ENCODE data around the gene OIT3. TPM values are rescaled to one million over a fixed set of nuclear protein-coding genes. Genes with fewer than 3 reads are reported as not detected.
A peak's percentile ranks its signal among the peaks of the same experiment; 100 is the strongest.

OIT3 gene
- polyA plus RNA-seq, 2 of the 4 experiments (the other 2 are of a cell fraction): 0.06 to 0.08 TPM

DNA sequence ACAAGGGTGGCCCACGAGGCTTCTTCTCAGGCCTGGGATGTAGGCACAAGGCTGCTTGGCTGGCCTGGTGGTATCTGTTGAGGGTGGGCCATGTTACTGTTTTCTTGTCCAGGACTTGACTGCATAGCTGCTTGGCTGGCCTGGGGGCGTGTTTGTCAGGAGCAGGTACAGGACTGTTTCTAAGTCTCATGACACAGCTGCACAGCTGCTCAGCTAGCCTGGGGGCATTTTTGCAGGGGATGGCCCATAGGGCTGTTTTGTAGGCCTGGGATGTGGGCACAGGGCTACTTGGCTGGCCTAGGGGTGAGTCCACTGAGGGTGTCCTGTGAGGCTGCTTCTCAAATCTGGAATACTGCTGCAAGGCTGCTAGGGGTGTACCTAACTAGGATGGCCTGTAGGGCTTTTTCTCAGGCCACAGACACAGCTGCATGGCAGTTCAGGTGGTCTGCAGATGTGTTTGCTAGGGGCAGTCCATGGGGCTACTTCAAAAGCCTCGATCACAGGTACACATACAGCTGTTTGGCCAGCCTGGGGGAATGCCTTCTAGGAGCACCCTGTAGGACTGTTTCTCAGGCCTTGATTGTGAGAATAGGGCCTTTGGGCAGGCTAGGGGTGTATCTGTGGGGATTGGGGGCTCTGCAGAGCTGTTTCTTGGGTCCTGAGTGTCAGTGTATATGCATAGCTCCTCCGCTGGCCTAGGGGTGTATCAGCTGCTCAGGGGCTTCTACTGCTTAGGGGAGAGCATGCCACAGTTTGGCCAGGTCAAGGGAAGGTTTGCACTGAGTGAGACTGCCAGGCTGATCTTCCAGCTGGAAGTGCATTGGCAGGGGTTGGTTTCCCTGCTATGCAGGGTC lies 87.7 kb downstream of the OIT3 start:
- ChIA-PET POLR2A (no interaction called here), CTCF (interaction anchor here (1.2 to 1.3 kb wide), 2 partner anchors 14 to 67 kb away, joined by 3 read pairs; no protein-coding TSS in a partner anchor)
- peak in 1 of 2 experiments; percentile 8; a peak in 1 of 6 replicates for ATAC-seq
- 51% methylated on average over 4 of the region's 4 CpGs for WGBS (ENCODE audit: missing lambda C conversion rate)
- TF ChIP-seq SREBF2 (IDR thresholded peaks at IDR 0.05) (no peak), FOSB (CRISPR knock-in tag; IDR thresholded peaks at IDR 0.05) (no peak), ZFP36 (IDR thresholded peaks at IDR 0.05; ENCODE audit: borderline replicate concordance, partially characterized antibody) (no peak), HOXB5 (CRISPR knock-in tag; IDR thresholded peaks at IDR 0.05) (no peak), NPAS2 (CRISPR knock-in tag; IDR thresholded peaks at IDR 0.05; ENCODE audit: borderline replicate concordance) (no peak), POLR2AphosphoS2 (conservative IDR thresholded peaks at IDR 0.05; ENCODE audit: low read length) (no peak)
- H3K4me3 ChIP-seq: no peak overlapping the region
- no peak for DNase-seq (ENCODE audit: low read depth in 1 of 2, low spot score in 1 of 2)
- no peak overlapping the region for H3K4me2 ChIP-seq
- FAIRE-seq: no peak
- H3K9me3 ChIP-seq: peaks cover 41% of the 10 kb centered on the region; the same call in 2 of the 3 replicates
- no peaks in the 10 kb centered on the region for H3K4me1 ChIP-seq
- no peak overlapping the region for H3K27ac ChIP-seq

DNA sequence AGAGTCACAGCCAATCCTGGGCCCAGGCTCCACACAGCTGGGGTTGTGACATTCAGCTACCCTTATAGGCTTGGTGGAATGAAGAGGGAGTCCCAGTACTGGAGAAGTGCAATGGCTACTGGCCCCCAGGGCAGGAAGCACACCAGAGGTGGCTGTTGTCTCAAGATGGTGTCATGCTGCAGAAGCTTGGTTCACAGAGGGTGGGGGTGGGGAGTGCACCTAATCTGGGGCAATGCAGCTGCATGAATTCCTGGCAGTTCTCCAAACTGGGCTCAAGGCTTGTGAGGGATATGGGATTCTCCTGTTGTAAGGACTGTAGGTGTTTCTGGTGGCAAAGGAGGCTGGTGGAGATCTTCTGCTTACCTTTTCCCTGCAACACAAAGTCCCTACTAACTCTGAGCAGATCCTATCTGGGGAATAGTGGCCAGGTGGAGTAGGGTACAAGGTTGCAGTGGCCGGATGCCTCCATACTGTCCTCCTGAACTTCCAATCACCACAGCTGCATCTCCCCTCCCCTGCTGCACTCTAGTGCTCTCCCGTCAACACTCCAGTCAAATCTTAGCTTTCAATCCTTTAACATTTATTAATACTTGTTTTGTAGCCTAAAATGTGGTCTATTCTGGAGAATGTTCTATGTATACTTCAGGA lies 88.5 kb downstream of the OIT3 start:
- peaks cover 35% of the 10 kb centered on the region; the same call in 2 of the 3 replicates for H3K9me3 ChIP-seq
- H3K4me1 ChIP-seq: no peaks in the 10 kb centered on the region
- FAIRE-seq (no peak), DNase-seq (ENCODE audit: low read depth in 1 of 2, low spot score in 1 of 2) (no peak), ATAC-seq (no peak)
- CTCF ChIA-PET: interaction anchor here (1.2 kb wide), 1 partner anchor 67 kb away, joined by 3 read pairs; no protein-coding TSS in a partner anchor
- no peak overlapping the region for H3K4me3 ChIP-seq
- H3K27ac ChIP-seq: no peak overlapping the region
- TF ChIP-seq ZNF302 (CRISPR knock-in tag; IDR thresholded peaks at IDR 0.05) (no peak), RFX5 (IDR thresholded peaks at IDR 0.05) (no peak), HOXA7 (CRISPR knock-in tag; IDR thresholded peaks at IDR 0.05) (no peak), ZSCAN20 (CRISPR knock-in tag; IDR thresholded peaks at IDR 0.05) (no peak), POLR2AphosphoS2 (conservative IDR thresholded peaks at IDR 0.05; ENCODE audit: low read length) (no peak), TP53 (CRISPR knock-in tag; IDR thresholded peaks at IDR 0.05) (no peak), NR3C1 (IDR thresholded peaks at IDR 0.05) (no peak), CBX8 (IDR thresholded peaks at IDR 0.05) (no peak), ZC3H11A (IDR thresholded peaks at IDR 0.05) (no peak), JUNB (IDR thresholded peaks at IDR 0.05) (no peak), CHD2 (IDR thresholded peaks at IDR 0.05; ENCODE audit: low read length, partially characterized antibody) (no peak), HEYL (CRISPR knock-in tag; IDR thresholded peaks at IDR 0.05) (no peak), MAZ (IDR thresholded peaks at IDR 0.05; ENCODE audit: borderline replicate concordance, low read depth, low read length) (no peak), RCOR1 (IDR thresholded peaks at IDR 0.05; ENCODE audit: low read depth, low read length) (no peak), KDM1A (IDR thresholded peaks at IDR 0.05; ENCODE audit: low read depth) (no peak)
- TF ChIP-seq, protein P1, sequence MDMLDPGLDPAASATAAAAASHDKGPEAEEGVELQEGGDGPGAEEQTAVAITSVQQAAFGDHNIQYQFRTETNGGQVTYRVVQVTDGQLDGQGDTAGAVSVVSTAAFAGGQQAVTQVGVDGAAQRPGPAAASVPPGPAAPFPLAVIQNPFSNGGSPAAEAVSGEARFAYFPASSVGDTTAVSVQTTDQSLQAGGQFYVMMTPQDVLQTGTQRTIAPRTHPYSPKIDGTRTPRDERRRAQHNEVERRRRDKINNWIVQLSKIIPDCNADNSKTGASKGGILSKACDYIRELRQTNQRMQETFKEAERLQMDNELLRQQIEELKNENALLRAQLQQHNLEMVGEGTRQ (IDR thresholded peaks at IDR 0.05): no peak
- TF ChIP-seq, protein P2, sequence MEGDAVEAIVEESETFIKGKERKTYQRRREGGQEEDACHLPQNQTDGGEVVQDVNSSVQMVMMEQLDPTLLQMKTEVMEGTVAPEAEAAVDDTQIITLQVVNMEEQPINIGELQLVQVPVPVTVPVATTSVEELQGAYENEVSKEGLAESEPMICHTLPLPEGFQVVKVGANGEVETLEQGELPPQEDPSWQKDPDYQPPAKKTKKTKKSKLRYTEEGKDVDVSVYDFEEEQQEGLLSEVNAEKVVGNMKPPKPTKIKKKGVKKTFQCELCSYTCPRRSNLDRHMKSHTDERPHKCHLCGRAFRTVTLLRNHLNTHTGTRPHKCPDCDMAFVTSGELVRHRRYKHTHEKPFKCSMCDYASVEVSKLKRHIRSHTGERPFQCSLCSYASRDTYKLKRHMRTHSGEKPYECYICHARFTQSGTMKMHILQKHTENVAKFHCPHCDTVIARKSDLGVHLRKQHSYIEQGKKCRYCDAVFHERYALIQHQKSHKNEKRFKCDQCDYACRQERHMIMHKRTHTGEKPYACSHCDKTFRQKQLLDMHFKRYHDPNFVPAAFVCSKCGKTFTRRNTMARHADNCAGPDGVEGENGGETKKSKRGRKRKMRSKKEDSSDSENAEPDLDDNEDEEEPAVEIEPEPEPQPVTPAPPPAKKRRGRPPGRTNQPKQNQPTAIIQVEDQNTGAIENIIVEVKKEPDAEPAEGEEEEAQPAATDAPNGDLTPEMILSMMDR (IDR thresholded peaks at IDR 0.05): no peak
- TF ChIP-seq, protein P3, sequence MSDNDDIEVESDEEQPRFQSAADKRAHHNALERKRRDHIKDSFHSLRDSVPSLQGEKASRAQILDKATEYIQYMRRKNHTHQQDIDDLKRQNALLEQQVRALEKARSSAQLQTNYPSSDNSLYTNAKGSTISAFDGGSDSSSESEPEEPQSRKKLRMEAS (IDR thresholded peaks at IDR 0.05): no peak
- TF ChIP-seq, protein P4, sequence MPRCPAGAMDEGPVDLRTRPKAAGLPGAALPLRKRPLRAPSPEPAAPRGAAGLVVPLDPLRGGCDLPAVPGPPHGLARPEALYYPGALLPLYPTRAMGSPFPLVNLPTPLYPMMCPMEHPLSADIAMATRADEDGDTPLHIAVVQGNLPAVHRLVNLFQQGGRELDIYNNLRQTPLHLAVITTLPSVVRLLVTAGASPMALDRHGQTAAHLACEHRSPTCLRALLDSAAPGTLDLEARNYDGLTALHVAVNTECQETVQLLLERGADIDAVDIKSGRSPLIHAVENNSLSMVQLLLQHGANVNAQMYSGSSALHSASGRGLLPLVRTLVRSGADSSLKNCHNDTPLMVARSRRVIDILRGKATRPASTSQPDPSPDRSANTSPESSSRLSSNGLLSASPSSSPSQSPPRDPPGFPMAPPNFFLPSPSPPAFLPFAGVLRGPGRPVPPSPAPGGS (IDR thresholded peaks at IDR 0.05): no peak
- POLR2A ChIA-PET: no interaction called here
- 90% methylated on average over 2 of the region's 2 CpGs for WGBS (ENCODE audit: missing lambda C conversion rate)
- no peak overlapping the region for H3K4me2 ChIP-seq

Other genes with a start within 250 kb of the OIT3 start
- 221 and 226 TPM in 2 replicates for gene MCU, start 201.6 kb upstream of the OIT3 start, polyA plus RNA-seq (2011; rRNA removed)
- gene MCU, start 201.6 kb upstream of the OIT3 start, polyA plus RNA-seq (2017; fragmentation: RNase III; extraction: RNeasy Plus Mini Kit Qiagen cat#74134 plus additional on column Dnase treatment): 40.3 to 44.0 TPM (median 42.2 TPM) in 3 replicates
- not detected in 2 replicates for gene PLA2G12B, start 61.1 kb downstream of the OIT3 start, polyA plus RNA-seq (2011; rRNA removed)
- not detected in 3 replicates for gene PLA2G12B, start 61.1 kb downstream of the OIT3 start, polyA plus RNA-seq (2017; fragmentation: RNase III; extraction: RNeasy Plus Mini Kit Qiagen cat#74134 plus additional on column Dnase treatment)
- 46.1 and 49.0 TPM in 2 replicates for gene P4HA1, start 203.1 kb downstream of the OIT3 start, polyA plus RNA-seq (2011; rRNA removed)
- 20.6 to 23.7 TPM (median 22.6 TPM) in 3 replicates for gene P4HA1, start 203.1 kb downstream of the OIT3 start, polyA plus RNA-seq (2017; fragmentation: RNase III; extraction: RNeasy Plus Mini Kit Qiagen cat#74134 plus additional on column Dnase treatment)
- gene NUDT13, start 216.7 kb downstream of the OIT3 start, polyA plus RNA-seq (2011; rRNA removed): 4.9 TPM in 2 replicates
- gene NUDT13, start 216.7 kb downstream of the OIT3 start, polyA plus RNA-seq (2017; fragmentation: RNase III; extraction: RNeasy Plus Mini Kit Qiagen cat#74134 plus additional on column Dnase treatment): 3.5 to 4.3 TPM (median 3.8 TPM) in 3 replicates

Measured in A549 (cell line).